Lower lobe of right lung (tissue), 2 donors: ENCODE data around the gene MBD3L2. TPM values are rescaled to one million over a fixed set of nuclear protein-coding genes. Genes with fewer than 3 reads are reported as not detected.

Experiments used
- ATAC-seq, 2 donors: fragments of 200-7000 bp; cut with Tn5 transposase; one replicate each; pipeline ENCODE4 v1.9.1; 2020 to 2022; ENCODE audit warnings: mild to moderate bottlenecking in 2 of 2, moderate library complexity in 2 of 2
- DNase-seq: peaks from one replicate; pipeline ENCODE4 v3.0.0-alpha.2; 2020
- H3K27ac ChIP-seq: fragments of 200-600 bp; one replicate; pipeline ENCODE4 v1.8.0; 2022
- H3K27me3 ChIP-seq: fragments of 200-600 bp; one replicate; pipeline ENCODE4 v1.8.0; 2022; ENCODE audit warnings: low read depth
- H3K36me3 ChIP-seq: fragments of 200-600 bp; one replicate; pipeline ENCODE4 v1.8.0; 2022; ENCODE audit warnings: mild to moderate bottlenecking
- H3K4me1 ChIP-seq: fragments of 200-600 bp; one replicate; pipeline ENCODE4 v1.8.0; 2022
- H3K4me3 ChIP-seq: fragments of 200-600 bp; one replicate; pipeline ENCODE4 v1.8.0; 2022; ENCODE audit warnings: mild to moderate bottlenecking
- H3K9me3 ChIP-seq: fragments of 200-600 bp; one replicate; pipeline ENCODE4 v1.8.0; 2022
- CTCF ChIP-seq: fragments of 200-600 bp; IDR thresholded peaks from one replicate; pipeline ENCODE4 v1.8.0; 2022; ENCODE audit warnings: antibody characterized with exemption, mild to moderate bottlenecking
- intact Hi-C: fragments of 100-400 bp; cut with DNase I; formaldehyde crosslinking; loops from one replicate; pipeline ENCODE4 v1.11.0; 2022
- total RNA-seq: library from RNA; stranded (reverse); fragmentation: NEBNext Ultra II Directional; extraction: Animal tissue kit (Norgen Biotek cat#: 25700); gene quantifications from one replicate; pipeline ENCODE4 v1.2.1, GENCODE V29; 2021
- donor health status: DM: no; HTN: yes; CAD: no; lungs with severe emphysema.

Gene MBD3L2
- total RNA-seq, 1 donor from 2014 or later: not detected

- intact Hi-C loops: no loop called here
- peak overlapping the region; percentile 66 for H3K4me3 ChIP-seq
- H3K4me1 ChIP-seq: peaks cover 11% of the 10 kb centered on the region
- peaks cover 29% of the 10 kb centered on the region for H3K9me3 ChIP-seq
- no peaks in the 10 kb centered on the region for H3K27me3 ChIP-seq
- H3K36me3 ChIP-seq: no peaks in the 10 kb centered on the region
- DNase-seq (no peak), ATAC-seq (no peak)
- TF ChIP-seq CTCF: no peak
- peak overlapping the region; percentile 90 for H3K27ac ChIP-seq
Observed at GRCh38 chr19:7098096-7098495, 49.0 kb downstream of the MBD3L2 start.

- intact Hi-C loops: no loop called here
- TF ChIP-seq CTCF: no peak
Observed at GRCh38 chr19:7098701-7099596, 49.8 kb downstream of the MBD3L2 start.

GRCh38 chr19:7099597-7099921 is 50.4 kb downstream of the MBD3L2 start:
- H3K36me3 ChIP-seq: no peaks in the 10 kb centered on the region
- H3K27ac ChIP-seq: peak overlapping the region; percentile 90
- H3K27me3 ChIP-seq: no peaks in the 10 kb centered on the region
- TF ChIP-seq CTCF: no peak
- H3K4me1 ChIP-seq: peaks cover 11% of the 10 kb centered on the region
- ATAC-seq: no peak
- no peak for DNase-seq
- H3K9me3 ChIP-seq: peaks cover 14% of the 10 kb centered on the region
- peak overlapping the region; percentile 66 for H3K4me3 ChIP-seq
- intact Hi-C loops: no loop called here

More at GRCh38 chr19:7098701-7099596, 49.8 kb downstream of the MBD3L2 start:
- ATAC-seq (peak; percentile 94 to 98), DNase-seq (peak; percentile 90)
- Histone ChIP-seq H3K4me1 (peaks cover 11% of the 10 kb centered on the region), H3K27me3 (no peaks in the 10 kb centered on the region), H3K27ac (peak overlapping the region; percentile 90), H3K36me3 (no peaks in the 10 kb centered on the region), H3K4me3 (peak overlapping the region; percentile 66), H3K9me3 (peaks cover 20% of the 10 kb centered on the region)

Other genes with a start within 250 kb of the MBD3L2 start
- gene ADGRE1, start 161.7 kb upstream of the MBD3L2 start, total RNA-seq: 1.8 TPM
- gene MBD3L2B, start 27.9 kb upstream of the MBD3L2 start, total RNA-seq: not detected
- gene MBD3L5, start 18.7 kb upstream of the MBD3L2 start, total RNA-seq: not detected
- gene MBD3L4, start 9.1 kb upstream of the MBD3L2 start, total RNA-seq: not detected
- gene MBD3L3, start 9.4 kb downstream of the MBD3L2 start, total RNA-seq: not detected
- 11.2 TPM for gene ZNF557, start 20.4 kb downstream of the MBD3L2 start, total RNA-seq
- 37.3 TPM for gene INSR, start 245.1 kb downstream of the MBD3L2 start, total RNA-seq